GM21717 (cell line): ENCODE measurements around the gene ANO2.

Experiments used
- ATAC-seq: cut with Tn5 transposase; IDR thresholded peaks from one replicate; pipeline ENCODE4 v1.9.1; 2021; ENCODE audit warnings: mild to moderate bottlenecking, moderate library complexity; ENCODE audit not compliant: unreplicated experiment

Gene ANO2

DNA sequence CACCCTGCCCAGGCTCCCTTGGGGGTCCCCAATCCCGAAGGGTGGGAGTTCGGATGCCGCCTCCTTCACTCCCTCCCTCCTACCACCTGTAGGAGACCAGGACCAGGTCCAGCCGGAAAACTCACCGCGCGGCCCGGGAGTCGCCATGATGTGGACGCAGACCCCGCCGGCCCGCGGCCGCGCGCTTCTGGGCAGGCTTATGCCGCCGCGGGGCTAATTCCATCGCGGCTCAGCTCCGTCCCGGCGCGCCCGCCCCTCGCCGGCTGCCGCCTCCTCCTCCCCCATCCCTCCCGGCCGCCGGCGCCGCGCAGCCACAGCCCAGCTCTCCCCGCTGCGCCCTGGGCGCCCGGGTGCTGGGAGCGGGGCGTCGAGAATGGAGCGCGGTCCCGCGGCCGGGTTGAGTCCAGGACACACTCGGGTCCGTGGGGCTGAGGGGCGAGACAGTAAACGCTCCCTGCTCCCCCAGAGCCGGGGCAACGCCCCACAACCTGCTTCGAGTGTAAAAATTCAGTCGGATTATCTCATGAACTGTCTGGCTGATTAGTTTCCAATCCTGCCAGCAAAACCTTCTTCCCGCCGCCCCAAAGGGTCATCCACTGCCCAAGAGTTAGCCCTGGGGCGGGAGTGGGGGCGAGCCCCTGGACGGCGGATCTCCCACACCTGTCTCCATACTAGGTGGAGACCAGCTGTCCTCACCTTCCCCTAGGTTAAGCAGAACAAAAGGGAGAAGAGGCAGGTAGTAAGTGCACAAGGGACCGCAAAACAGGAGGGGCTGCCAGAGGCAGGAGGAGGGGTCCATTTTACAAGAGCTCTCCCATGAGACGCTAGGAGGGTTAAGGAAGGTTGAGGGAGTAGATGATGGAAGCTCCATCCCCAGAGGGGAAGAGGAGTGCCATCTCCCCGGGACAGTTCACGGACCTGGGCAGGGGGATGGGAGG, at the start of gene ANO2:
Gene ANO2 (minus strand): TSS at position 189 of the 938 bp plus-strand sequence. CDS start 42 bp downstream, at position 147.
- ATAC-seq = no peak

DNA sequence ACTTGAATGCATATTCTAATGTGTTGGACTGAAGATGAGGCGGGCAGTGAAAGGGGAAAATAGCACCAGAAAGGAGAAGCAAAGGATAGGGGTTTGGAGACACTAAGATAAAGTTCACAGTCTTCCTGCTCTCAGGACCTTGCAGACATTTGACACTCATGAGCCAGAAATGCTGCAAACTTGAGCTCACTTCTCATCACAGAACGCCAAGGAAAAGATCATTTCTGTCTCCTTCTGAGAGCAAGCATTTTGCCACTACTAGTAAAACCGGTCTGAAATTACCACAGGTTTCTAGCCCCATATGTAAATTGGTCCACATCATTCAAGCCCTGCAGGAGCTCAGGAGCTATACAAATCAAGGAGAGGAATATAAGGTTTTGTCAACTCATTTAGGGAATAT, 44.6 kb upstream of the ANO2 start:
- ATAC-seq = no peak

DNA sequence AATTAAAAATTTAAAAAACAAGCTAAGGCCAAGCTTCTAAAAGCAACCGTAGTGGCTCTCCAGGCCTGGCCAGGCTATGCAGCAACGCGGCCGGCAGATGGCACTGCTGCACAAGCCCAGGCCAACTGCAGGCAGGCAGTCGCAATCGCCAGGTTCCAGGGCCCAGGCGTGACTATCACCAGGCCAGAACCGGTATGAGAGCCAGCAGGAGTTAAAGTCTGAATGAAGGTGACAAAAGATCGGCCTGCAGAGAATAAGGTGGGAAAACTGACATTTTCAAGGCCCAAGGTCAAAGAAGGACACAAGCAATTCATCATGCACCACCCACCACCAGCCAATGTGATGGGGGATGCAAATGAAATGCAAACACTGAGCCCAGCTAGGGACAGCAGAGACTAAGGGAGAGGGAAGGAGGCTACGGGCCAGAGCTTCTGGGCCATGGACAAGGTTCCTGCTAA, 43.6 kb upstream of the ANO2 start:
- ATAC-seq = no peak

DNA sequence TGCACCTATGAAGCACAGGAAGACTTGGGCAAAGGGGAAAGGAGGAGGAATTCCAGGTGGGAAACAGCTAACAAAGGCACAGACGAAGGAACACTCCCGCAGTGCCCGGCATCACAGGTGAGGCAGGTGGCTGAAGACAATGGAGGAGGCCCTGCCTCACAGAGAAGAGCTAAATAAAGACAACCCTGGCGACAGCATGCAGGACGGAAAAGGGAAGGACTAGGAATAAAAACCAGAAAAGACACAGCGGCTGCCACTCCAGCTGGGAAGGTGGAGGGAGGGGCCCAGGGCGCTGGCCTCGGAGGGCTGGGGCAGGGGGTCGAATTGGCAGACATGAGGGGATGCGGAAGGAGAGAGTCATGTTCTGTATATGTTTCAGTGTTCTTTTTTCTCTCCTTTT, 43.0 kb upstream of the ANO2 start:
- ATAC-seq = no peak

DNA sequence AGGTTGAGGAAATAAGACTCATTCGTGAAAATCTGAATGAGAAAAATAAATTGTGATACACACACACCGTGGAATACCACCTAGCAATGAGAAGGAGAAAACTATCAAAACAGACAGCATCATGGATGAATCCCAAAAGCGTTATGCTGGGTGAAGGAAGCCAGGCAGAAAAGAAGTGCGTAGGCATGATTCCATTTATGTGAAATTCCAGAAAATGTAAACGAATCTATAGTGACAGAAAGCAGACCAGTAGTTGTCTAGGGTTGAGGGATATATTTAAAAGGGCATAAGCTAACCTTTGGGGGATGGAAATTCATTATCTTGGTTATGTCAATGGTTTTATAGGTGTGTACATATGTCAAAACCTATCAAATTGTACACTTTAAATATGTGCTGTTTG, 42.5 kb upstream of the ANO2 start:
- no peak for ATAC-seq

DNA sequence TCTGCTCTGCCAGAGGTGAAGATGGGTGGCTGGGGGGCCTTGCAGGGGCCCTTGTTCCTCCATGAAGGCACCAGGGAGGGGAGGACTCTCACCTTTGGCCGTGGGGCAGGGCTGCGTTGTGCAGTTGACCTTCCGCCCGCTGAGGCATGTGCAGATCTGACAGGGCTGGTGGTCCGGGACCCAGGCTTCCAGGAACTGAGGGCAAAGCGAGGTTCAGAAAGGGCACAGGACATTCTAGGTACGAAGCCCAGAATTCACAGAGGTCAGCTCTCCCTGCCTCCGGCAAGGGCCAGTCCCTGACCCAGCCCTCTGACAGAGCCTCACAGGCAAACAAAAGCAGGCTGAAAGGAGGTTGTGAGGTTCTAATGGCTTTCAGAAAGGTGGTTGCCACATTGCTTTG, 40.4 kb upstream of the ANO2 start:
- ATAC-seq = no peak

DNA sequence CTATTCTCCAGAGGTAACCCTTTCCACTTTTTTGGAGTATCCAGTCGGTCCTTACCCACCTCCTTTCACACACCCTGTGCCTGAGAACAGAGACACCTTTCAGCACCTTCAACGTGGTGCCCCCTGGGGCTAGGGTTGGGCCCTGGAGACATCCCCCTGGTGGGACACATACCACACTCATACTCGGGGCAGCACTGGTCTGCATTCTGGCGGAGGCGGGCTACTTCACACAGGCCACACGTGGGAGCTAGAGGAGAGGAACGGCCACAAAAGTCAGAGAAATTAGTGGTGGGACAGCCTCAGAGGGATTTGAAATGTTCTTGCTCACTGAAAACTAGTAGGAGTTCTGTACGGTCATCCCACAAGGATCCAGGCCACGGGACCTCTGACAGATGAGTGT, 39.8 kb upstream of the ANO2 start:
- no peak for ATAC-seq

DNA sequence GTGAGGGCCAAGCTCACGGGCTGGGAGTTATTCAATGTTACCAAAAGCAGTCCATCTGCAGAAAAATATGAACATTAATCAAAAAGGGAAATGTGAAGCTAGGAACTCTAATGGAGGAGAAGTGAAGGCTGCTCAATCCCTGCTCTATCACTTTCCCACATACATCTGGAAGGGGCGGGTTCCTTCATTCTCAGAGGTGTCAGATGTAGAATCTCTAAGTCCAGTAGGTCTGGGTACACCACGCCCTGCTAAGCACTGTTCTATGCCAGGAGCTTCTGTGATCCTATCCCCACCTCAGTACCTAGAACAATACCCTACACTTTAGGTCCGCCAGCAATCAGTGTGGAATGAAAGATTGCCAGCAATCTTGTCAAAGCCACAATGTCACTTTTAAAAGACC, 37.0 kb upstream of the ANO2 start:
- ATAC-seq = no peak

DNA sequence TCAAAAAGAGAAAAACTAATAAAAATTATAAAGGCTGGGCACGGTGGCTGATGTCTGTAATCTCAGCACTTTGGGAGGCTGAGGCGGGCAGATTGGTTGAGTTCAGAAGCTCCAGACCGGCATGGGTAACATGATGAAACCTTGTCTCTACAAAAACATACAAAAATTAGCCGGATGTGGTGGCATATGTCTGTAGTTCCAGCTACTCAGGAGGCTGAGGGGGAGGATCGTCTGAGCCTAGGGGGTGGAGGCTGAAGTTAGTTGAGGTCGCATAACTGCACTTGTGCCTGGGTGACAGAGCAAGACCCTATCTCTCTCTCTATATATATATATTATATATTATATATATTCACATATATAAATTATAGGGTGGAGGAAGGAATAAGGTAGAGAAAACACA, 32.5 kb upstream of the ANO2 start:
- no peak for ATAC-seq

DNA sequence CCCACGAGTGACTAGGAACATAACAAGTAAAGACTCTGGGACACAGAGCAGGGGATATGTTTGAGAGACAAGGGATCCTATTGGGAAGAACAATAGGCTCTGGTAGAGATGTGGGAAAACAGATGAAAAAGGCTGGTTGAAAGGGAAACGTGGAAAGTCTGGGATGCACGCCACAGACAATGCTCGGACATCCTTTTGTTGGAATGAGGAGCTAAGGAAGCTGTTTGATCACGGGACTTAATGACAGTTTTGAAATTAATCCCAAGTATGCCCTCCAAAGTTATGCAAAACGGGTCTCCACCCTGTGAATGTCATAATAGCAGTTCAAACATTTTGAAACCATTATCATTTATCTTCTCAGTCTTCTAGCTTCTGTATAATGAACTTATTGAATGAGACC, 31.7 kb upstream of the ANO2 start:
- ATAC-seq = no peak

DNA sequence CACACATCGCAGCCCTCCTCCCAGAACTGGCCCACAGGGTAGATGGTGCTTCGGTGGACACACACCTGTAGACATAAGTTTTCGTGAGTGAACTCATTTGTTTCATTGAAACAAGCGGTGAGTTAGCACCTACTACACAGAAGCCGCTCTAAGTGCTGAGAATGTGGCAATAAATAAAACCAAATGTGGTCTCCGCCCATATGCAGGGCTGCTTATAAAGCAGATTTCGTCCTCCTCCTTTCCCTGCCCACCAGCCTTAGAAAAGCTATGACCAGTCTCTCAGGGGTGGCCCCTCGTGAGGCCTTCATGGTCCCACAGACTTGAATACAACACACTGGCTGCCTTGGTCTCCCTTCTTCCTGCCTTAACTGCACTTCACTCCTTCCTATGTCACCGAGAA, 31.1 kb upstream of the ANO2 start:
- ATAC-seq = no peak

DNA sequence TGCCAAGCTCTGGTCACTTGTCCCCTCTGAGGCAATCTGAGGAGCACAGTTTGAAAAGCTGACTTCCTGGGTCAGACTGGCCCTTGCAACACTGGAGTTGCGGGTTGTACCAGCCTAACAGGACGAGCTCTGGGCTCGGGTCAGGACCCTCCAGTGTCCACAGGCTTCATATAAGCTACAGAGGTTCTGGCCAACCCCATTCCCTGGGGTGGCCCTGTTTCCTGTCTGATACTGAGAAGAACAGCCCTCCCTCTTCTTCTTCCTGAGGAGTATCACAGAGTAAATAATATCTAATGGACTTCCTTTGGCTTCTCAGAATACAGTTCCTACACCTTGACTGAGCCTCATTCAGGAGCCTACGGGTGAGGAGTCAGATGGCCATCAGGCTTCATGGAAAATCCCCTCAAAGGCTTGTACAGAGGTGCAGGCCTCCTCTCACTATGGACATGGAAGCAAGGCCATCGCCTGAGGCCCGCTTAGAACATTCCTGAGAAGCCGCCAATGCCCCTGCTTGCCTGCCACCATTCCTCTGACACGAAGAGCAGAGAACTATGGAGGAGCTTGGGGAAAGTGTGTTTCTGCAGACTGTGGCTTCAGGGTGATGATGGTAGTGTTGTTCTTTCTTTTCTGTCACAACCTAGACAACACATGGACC, 28.5 kb upstream of the ANO2 start:
- no peak for ATAC-seq

DNA sequence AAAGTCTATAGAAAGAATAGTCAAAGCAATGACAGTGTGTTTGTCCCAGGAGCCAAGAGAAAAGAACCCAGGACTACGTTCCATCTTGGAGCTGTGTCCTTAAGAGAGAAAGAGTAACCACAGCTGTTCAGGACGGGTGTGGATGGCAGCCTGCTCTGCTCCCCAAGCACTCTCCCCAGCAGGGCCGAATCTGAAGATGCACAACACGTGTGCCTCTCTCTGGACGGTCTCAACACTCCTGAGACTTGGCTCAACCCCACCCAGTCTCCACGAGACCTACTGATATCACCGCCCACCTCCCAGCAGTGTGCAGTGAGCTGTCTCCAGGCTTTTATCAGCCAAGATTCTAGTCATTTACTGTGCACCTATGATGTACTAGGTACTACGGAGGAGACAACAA, 27.3 kb upstream of the ANO2 start:
- ATAC-seq = no peak

DNA sequence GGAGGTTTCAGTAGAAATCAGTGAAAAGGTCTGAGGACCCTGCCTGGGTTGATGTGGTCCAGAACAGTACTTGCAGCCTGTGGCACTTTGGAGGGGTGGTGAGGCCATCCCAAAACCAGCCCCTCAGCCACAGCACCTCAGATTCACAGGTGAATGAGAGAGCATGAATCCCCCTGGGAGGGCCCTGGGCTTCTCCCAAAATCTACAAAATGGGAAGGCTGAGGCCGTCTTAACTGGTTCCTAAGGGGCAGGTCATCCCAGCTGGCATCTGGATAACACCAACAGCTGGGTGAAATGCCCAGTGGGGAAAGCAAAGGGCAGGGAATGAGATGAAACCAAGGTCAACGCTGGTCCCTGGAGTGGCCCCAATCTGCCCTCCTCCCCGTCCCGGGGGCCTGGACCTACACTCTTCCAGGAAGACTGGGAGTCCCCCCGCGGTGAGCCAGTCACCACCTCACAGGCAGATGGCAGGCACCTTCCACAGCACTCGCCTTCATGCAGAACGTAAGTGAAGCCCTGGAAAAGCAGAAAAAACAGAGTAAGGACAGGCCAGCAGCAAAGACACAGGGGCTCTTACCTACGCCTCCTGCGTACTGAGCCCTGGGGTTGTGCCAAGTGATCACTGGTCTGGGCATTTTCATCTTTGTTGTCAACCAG, 26.3 kb upstream of the ANO2 start:
- no peak for ATAC-seq

DNA sequence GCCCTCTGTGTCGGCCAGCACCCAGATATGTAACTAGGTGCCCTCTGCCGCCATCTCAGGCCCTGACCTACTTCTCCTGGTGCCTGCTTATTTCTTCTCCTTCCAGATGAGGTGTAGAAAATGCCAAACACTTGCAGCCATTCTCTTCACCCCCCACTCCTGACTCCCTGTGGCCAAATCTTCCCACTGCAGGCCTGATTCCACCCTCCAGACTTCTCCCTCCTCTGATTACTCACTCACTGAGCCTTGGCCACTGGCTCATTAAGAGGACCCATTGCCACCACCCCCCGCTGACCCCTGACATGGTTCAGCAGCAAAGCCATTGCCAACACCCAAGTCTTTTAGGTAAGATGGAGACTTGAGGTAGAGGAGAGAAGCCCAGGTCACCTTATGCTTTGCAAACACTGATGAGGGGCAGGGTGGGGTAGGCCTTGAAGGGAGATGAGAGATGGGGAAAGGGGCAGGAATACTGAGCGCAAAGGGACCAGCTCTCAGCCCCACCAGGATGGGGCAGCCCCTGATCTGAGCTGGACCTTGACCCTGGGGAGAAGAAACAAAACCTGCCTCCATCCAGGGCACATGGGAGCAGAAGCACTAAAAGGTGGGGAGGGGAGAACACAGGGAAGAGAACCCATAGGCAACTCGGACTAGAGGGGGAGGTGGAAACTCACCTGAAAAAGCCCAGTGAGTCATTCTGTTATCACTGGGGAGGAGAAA, 25.1 kb upstream of the ANO2 start:
- no peak for ATAC-seq

DNA sequence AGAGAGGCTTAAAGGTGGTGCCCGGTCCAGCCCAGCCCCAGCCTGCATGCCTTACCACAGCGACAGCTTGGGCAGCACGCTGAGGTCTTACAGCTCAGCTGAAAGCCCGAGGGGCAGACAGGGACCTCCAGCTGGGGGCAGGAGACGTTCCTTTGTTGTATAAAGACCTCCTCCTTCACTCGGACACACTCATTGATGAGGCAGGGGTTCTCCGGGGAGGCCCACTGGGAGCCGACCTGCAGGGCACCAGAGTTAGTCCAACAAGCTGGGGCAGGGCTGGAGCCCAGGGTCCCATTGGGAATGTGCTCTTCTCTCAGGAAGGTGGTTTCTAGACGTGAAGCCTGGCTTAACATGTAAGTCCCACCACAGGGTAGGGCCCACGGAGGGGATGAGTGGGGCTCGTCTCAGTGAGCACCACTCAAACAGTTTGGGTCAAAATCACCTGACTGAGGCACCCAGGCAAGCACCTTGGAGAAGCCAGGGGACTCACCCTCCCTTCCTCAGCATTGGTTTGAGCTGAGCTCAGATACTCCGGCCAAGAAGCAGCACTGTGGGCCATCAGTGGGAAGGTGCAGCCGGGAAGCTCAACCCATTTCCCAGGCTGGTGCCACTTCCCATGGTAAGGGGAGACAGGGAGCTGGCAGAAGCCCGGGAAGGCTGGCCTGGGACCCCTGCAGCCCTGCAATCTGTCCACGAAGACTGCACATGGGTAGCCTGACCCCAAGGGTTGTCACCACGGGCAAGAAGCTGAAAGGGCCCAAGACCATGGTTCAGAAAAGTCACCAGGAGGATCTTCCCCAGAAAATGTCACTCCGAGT, 24.3 kb upstream of the ANO2 start:
- ATAC-seq = no peak

DNA sequence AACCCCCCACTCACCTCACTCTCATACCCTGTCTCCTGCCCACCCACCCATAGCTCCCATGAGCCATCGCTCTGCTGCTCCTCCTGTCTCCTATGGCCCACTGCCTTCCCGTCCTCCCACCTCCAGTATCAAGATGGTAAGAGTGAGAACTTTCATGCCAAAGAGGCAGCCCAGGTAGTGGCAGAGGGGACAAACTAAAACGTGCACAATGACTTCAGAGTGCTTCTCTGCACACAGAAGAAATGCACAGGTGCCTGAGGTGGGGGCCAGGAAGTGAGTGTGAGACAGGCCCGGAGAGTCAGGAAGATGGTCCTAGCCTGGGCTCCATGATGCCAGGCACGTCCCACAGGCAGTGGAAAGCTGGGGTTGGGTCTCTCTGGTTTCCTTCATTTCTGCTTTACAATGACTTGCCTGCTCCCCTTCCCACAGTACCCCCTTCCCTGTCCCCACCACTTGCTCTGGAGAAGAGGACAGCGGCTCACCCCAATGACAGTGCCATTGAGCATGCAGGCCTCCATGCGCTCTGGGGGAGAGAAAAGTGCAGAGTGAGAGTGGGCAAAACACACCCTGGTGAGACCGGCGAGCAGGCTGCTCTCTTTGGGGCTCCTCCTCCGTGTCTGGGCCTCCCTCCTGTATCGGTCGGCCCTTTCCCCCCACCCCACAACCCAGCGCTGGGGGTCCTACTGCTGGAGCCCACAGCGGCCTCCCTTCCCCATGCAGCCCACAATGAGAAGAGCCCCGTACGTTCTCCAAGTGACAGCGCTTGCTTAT, 22.8 kb upstream of the ANO2 start:
- ATAC-seq = no peak

DNA sequence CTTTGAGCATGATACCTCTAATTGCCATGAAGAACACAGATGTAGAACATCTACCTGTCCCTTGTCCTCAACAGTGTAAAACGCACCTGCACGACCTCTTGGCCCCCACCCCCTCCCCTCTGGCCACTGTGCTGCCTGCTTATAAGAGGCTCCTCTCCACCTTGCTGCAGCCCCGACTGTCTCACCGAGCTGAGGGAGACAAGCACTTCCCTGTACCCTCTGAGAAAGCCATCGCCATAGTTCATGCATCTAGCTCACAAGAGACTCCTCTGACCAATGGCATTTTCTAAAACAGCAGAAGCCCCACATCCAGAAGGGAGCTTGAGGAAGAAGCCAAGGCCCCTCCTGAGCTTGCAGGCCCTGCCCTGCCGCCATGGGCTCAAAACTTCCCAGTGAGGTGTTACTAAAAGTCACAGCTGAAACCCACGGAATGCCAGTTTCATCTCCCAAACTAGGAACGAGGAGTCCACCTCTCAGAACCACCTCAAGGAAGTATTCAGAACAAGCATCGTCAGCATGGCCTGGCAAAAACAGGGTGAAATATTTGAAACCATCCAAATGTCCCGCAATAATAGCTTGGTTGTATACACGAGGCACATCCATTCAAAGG, 21.5 kb upstream of the ANO2 start:
- no peak for ATAC-seq

DNA sequence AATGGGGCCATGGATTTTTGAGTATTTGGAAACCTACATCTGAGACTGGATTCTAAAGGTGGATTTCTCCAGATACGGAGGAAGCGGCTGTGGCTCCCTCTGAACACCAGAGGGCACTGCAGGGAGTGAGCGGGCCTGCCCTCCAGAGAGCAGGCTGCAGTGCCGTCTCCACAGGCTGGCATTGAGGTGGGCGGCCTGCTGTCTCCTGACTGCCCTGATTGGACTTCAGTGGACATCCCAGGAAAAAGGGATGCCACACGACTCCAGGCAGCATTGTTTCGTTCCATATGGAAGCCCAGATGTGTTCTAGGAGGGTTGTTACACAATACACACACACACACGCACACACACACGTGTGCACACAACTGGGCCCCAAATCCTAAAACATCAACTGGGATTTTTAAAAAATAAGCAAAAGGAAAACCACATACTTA, 20.9 kb upstream of the ANO2 start:
- no peak for ATAC-seq
